Neural cell (in vitro differentiated cells): ENCODE results near the gene PCYT1A. TPM values are rescaled to one million over a fixed set of nuclear protein-coding genes. Genes with fewer than 3 reads are reported as not detected.

Experiments
- polyA plus RNA-seq: library from polyadenylated mRNA; depleted of rRNA; stranded (reverse); fragments of >200 nt; gene quantifications from 2 replicates; pipeline ENCODE4 v1.2.3, GENCODE V29; 2014
- small RNA-seq, 3 experiments: library from RNA; depleted of rRNA; stranded (forward); fragments of <200 nt; gene quantifications; one replicate each; pipeline ENCODE3, GENCODE V24; 2012

Gene PCYT1A
- polyA plus RNA-seq, 1 donor from 2014 or later, result 21.7 TPM

Small RNA genes lying within 50 kb of the gene (small RNA-seq; reads per million reads assigned to genes)
- gene AC069257.2, result 0 reads per million in 3 experiments
- 0 to 1.2 (median 0) reads per million in 3 experiments for gene RF00019

Other genes starting within 250 kb of the PCYT1A start
- gene TFRC, start 205.6 kb downstream of the PCYT1A start, polyA plus RNA-seq, result 71.3 and 82.7 TPM in 2 replicates
- gene ZDHHC19, start 76.3 kb downstream of the PCYT1A start, polyA plus RNA-seq, result 3.8 TPM in 1 of 2 replicates, not detected in the other
- gene SLC51A, start 71.2 kb downstream of the PCYT1A start, polyA plus RNA-seq, result 1.3 TPM in 1 of 2 replicates, not detected in the other
- gene DYNLT2B, start 30.5 kb upstream of the PCYT1A start, polyA plus RNA-seq, result 245 and 276 TPM in 2 replicates
- not detected in 2 replicates for gene TM4SF19, start 50.7 kb upstream of the PCYT1A start, polyA plus RNA-seq
- gene UBXN7, start 144.7 kb upstream of the PCYT1A start, polyA plus RNA-seq, result 18.1 and 19.6 TPM in 2 replicates
- gene RNF168, start 216.0 kb upstream of the PCYT1A start, polyA plus RNA-seq, result 4.2 and 4.3 TPM in 2 replicates
- gene SMCO1, start 227.6 kb upstream of the PCYT1A start, polyA plus RNA-seq, result not detected in 2 replicates